Activated CD4-positive, alpha-beta T cell treated with anti-CD3 and anti-CD28 coated beads, Interleukin-2, amount 50 U/mL, for 1 hour (primary cell): ENCODE data around the gene SCN11A.

Experiments
- DNase-seq: peaks from one replicate; pipeline ENCODE4 v3.0.0-alpha.2; 2020

Gene SCN11A

GRCh38 chr3:39051649-39052561 lies at the start of gene SCN11A, which contains the start of gene WDR48:
TSS of gene SCN11A (minus strand) at chr3:39051944. CDS start at chr3:38950362, 101,582 bp downstream.
TSS of gene WDR48 (plus strand) at chr3:39052016. CDS start at chr3:39052026, 10 bp downstream.
- DNase-seq, result peak; percentile 90

GRCh38 chr3:39101022-39101689 lies 49.4 kb upstream of the SCN11A start:
- peak; percentile 50 for DNase-seq

- no peak for DNase-seq
Observed at GRCh38 chr3:39100500-39100886, 48.7 kb upstream of the SCN11A start.

- no peak for DNase-seq
Observed at GRCh38 chr3:39099738-39100499, 48.2 kb upstream of the SCN11A start.

- DNase-seq, result no peak
Observed at GRCh38 chr3:39099242-39099641, 47.5 kb upstream of the SCN11A start.

GRCh38 chr3:39098473-39099000 lies 46.8 kb upstream of the SCN11A start:
- DNase-seq, result no peak

GRCh38 chr3:39097716-39098472 lies 46.1 kb upstream of the SCN11A start:
- DNase-seq, result no peak

- DNase-seq, result no peak
Observed at GRCh38 chr3:39096775-39097174, 45.0 kb upstream of the SCN11A start.

- no peak for DNase-seq
Observed at GRCh38 chr3:39095778-39096177, 44.0 kb upstream of the SCN11A start.

- no peak for DNase-seq
Observed at GRCh38 chr3:39094851-39095677, 43.3 kb upstream of the SCN11A start.

- no peak for DNase-seq
Observed at GRCh38 chr3:39090922-39091321, 39.2 kb upstream of the SCN11A start.

- no peak for DNase-seq
Observed at GRCh38 chr3:39088889-39089288, 37.1 kb upstream of the SCN11A start.

- DNase-seq, result no peak
Observed at GRCh38 chr3:39088456-39088855, 36.7 kb upstream of the SCN11A start.

- DNase-seq, result no peak
Observed at GRCh38 chr3:39086144-39086543, 34.4 kb upstream of the SCN11A start.

GRCh38 chr3:39082666-39083313 lies 31.0 kb upstream of the SCN11A start:
- no peak for DNase-seq

GRCh38 chr3:39080026-39080425 lies 28.3 kb upstream of the SCN11A start:
- DNase-seq, result no peak

- DNase-seq, result no peak
Observed at GRCh38 chr3:39079530-39079929, 27.8 kb upstream of the SCN11A start.

- DNase-seq, result no peak
Observed at GRCh38 chr3:39075910-39076309, 24.2 kb upstream of the SCN11A start.

GRCh38 chr3:39068556-39068955 lies 16.8 kb upstream of the SCN11A start:
- no peak for DNase-seq

GRCh38 chr3:39067286-39067685 lies 15.5 kb upstream of the SCN11A start:
- no peak for DNase-seq

GRCh38 chr3:39065197-39065596 lies 13.5 kb upstream of the SCN11A start:
- peak; percentile 13 for DNase-seq
